ENCODE results near the gene LAMA4. TPM values are rescaled to one million over a fixed set of nuclear protein-coding genes. Genes with fewer than 3 reads are reported as not detected.

Gene LAMA4
- total RNA-seq, 1 donor from 2014 or later = 102 TPM

DNA sequence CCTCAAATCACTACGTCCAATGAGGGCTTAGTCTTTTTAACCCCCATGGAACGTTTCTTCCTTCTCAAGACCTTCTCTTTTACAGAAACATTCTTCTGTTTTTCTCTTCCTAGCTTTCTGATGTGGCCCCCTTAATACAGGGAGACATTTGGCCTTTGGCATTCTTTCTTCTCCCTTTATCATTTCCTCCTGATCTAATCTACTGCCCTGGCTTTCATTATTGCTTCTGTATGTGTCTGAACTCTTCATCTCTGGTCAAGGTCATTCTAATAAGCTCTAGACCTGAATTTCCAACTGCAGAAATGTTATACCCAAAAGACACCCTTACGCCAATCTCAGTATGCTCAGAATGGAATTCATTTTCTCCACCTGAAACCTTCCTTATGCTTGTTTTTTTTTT is 18.4 kb upstream of the LAMA4 start:
- Mint-ChIP-seq H3K9me3 (ENCODE audit: low read depth) (no peaks in the 10 kb centered on the region), H3K4me3 (ENCODE audit: unreplicated experiment) (no peak overlapping the region), H3K36me3 (ENCODE audit: low read depth) (no peaks in the 10 kb centered on the region), H3K27me3 (ENCODE audit: low read depth) (no peaks in the 10 kb centered on the region), H3K27ac (ENCODE audit: unreplicated experiment) (no peak overlapping the region), H3K4me1 (ENCODE audit: low read depth) (peaks cover 4% of the 10 kb centered on the region)
- DNase-seq (ENCODE audit: low spot score) = no peak
- TF ChIP-seq, protein P1, sequence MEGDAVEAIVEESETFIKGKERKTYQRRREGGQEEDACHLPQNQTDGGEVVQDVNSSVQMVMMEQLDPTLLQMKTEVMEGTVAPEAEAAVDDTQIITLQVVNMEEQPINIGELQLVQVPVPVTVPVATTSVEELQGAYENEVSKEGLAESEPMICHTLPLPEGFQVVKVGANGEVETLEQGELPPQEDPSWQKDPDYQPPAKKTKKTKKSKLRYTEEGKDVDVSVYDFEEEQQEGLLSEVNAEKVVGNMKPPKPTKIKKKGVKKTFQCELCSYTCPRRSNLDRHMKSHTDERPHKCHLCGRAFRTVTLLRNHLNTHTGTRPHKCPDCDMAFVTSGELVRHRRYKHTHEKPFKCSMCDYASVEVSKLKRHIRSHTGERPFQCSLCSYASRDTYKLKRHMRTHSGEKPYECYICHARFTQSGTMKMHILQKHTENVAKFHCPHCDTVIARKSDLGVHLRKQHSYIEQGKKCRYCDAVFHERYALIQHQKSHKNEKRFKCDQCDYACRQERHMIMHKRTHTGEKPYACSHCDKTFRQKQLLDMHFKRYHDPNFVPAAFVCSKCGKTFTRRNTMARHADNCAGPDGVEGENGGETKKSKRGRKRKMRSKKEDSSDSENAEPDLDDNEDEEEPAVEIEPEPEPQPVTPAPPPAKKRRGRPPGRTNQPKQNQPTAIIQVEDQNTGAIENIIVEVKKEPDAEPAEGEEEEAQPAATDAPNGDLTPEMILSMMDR (IDR thresholded peaks at IDR 0.05) = no peak

DNA sequence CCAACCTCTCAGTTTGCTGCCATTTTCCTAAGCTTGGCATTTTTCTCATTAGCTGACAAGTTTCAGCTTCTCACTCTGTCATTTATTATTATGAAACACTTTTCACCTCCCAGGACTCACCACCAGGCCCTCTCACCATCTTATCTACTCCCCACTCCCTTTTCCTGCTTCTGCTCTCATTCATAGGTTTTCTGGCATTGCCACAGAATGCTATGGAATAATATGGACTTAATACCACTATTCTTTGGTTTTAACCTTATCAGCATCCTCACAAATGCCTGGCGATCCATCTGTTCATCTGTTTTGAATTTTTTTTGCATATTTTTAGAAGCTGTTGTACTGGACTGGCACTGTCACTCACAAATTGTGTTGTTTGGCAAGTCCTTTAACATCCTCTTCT is 16.4 kb upstream of the LAMA4 start:
- H3K4me1 Mint-ChIP-seq (ENCODE audit: low read depth) = peaks cover 4% of the 10 kb centered on the region
- no peaks in the 10 kb centered on the region for H3K36me3 Mint-ChIP-seq (ENCODE audit: low read depth)
- H3K27ac Mint-ChIP-seq (ENCODE audit: unreplicated experiment) = no peak overlapping the region
- H3K27me3 Mint-ChIP-seq (ENCODE audit: low read depth) = no peaks in the 10 kb centered on the region
- no peak overlapping the region for H3K4me3 Mint-ChIP-seq (ENCODE audit: unreplicated experiment)
- DNase-seq (ENCODE audit: low spot score) = no peak
- no peaks in the 10 kb centered on the region for H3K9me3 Mint-ChIP-seq (ENCODE audit: low read depth)
- TF ChIP-seq, protein P1 (IDR thresholded peaks at IDR 0.05) = no peak

DNA sequence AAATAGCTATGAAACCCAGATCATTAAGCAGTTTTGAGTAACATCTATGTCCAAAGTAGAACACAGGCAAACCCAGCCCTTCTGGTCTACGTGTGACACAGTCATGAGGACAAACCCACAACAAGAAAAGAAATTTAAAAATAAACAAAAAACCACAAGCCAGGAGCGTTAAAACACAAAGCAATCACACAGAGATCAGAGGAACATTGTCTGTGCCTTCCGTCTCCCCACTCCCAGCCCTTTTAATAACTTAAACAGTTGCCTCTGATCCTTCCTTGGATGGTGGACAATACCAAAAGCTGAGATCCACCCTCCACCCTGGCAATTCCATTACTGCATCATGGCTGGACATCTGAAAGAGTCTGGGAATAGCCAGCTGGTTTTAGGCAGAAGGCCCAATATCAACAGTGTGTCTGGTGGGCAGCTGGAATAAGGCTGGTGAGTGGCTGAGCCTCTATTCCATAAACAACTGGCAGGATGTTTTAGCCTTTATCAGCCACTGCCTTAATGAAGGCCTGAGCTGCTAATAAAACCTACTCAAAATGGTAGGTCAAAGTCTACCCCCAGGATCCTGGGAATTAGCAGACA is 15.7 kb upstream of the LAMA4 start:
- H3K4me3 Mint-ChIP-seq (ENCODE audit: unreplicated experiment) = no peak overlapping the region
- H3K4me1 Mint-ChIP-seq (ENCODE audit: low read depth) = peaks cover 4% of the 10 kb centered on the region
- no peaks in the 10 kb centered on the region for H3K36me3 Mint-ChIP-seq (ENCODE audit: low read depth)
- TF ChIP-seq, protein P1 (IDR thresholded peaks at IDR 0.05) = no peak
- no peaks in the 10 kb centered on the region for H3K27me3 Mint-ChIP-seq (ENCODE audit: low read depth)
- no peak overlapping the region for H3K27ac Mint-ChIP-seq (ENCODE audit: unreplicated experiment)
- no peaks in the 10 kb centered on the region for H3K9me3 Mint-ChIP-seq (ENCODE audit: low read depth)
- DNase-seq (ENCODE audit: low spot score) = no peak

GRCh38 chr6:112269114-112269513 is 14.7 kb upstream of the LAMA4 start:
- H3K4me3 Mint-ChIP-seq (ENCODE audit: unreplicated experiment) = no peak overlapping the region
- H3K27me3 Mint-ChIP-seq (ENCODE audit: low read depth) = no peaks in the 10 kb centered on the region
- no peaks in the 10 kb centered on the region for H3K4me1 Mint-ChIP-seq (ENCODE audit: low read depth)
- H3K36me3 Mint-ChIP-seq (ENCODE audit: low read depth) = no peaks in the 10 kb centered on the region
- H3K9me3 Mint-ChIP-seq (ENCODE audit: low read depth) = no peaks in the 10 kb centered on the region
- TF ChIP-seq, protein P1 (IDR thresholded peaks at IDR 0.05) = peak; percentile 38
- no peak overlapping the region for H3K27ac Mint-ChIP-seq (ENCODE audit: unreplicated experiment)
- no peak for DNase-seq (ENCODE audit: low spot score)

DNA sequence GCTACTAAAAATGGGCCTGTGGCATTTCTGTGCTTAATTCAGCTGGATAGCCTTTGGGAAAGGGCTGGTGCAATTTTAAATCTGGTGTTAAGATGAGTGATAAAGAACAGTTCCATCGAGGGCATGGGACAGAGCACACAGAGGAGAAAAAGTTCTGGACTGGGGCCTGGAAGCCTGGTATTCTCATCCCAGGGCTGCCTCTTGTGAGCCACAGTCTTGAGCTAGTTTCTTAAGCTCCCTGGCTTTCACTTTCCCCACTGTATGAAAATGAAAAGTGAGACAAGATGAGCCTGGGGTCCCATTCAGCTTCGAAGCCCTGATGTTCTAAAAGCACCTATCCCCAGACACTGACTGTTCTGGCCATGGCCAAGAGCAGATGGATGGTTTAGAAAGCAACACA is 14.3 kb upstream of the LAMA4 start:
- Mint-ChIP-seq H3K9me3 (ENCODE audit: low read depth) (no peaks in the 10 kb centered on the region), H3K27ac (ENCODE audit: unreplicated experiment) (no peak overlapping the region), H3K36me3 (ENCODE audit: low read depth) (no peaks in the 10 kb centered on the region), H3K27me3 (ENCODE audit: low read depth) (no peaks in the 10 kb centered on the region), H3K4me1 (ENCODE audit: low read depth) (no peaks in the 10 kb centered on the region), H3K4me3 (ENCODE audit: unreplicated experiment) (no peak overlapping the region)
- TF ChIP-seq, protein P1 (IDR thresholded peaks at IDR 0.05) = no peak
- no peak for DNase-seq (ENCODE audit: low spot score)
